HG03521 (cell line): ENCODE measurements around the gene IFNA21.
"Not testable (repeated sequence)": the region's sequence is repeated elsewhere in the genome, so short reads cannot be mapped to it uniquely, and the experiment has no call there.

ENCODE experiments used
- ATAC-seq: cut with Tn5 transposase; IDR thresholded peaks from one replicate; pipeline ENCODE4 v1.9.1; 2021; ENCODE audit warnings: mild to moderate bottlenecking, moderate library complexity; ENCODE audit not compliant: unreplicated experiment

Gene IFNA21

DNA sequence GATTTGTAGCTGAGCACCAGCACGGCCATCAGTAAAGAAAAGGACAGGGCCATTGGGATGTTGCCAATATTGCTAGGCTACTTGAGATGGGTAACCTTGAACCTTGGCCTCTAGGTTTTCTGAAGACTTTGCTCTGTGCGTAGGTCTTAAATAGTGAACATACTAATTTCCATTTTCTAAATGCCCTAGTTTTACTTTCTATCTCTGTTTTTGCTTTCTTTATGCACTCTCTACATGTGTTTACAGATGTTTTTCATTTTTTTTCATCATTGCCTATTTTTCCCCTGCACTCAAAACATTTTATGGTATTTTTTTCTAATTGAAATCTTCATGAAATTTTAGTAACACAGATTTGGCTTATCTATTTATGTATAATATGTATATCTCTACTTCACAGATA, at the start of gene IFNA21:
IFNA21 (minus strand) TSS at position 101 of the 400 bp plus-strand sequence; CDS start at position 53, 48 bp downstream.
- not testable (repeated sequence) for ATAC-seq

DNA sequence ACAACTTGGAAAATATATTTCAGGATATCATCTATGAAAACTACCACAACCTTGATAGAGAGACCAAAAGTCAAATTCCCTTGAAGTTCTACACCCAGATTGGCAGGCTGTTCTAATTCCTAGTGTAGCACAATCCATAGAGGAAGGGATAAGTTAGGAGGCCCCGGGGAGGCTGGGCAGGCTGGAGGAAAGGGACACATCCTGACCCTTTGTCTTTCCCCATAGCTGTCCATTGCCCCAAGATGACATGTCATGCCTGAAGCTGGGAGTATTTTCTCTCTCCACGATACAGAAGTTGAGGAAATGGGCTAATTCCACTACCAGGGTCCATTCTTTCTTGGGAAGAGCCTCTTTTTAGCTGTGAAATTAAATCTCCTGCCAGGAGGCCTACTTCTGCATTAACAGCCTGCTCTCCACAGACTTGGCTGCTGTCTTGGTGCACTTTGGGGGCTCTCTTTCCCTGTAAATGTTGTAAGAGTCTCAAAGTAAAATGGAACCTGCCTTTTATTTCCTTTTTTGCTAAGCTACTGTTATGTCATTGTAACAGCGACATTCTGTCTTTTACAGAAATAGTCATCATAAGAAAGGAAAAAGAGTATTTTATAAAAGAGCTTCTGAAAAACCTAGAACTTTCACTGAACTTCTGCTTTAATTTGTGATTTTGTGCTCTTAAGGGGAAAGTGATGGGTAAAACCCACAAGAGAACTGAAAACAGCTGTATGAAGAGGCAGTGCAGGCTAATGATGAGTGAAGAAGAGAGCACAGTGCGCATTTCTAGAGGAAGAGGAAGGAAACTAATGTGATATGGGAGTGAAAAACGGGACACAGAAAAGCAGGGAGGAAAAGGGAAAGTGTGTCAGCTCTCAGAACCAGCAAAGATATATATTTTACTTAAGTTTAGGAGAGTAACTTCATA, 47.2 kb upstream of the IFNA21 start:
- peak; percentile 55 for ATAC-seq

DNA sequence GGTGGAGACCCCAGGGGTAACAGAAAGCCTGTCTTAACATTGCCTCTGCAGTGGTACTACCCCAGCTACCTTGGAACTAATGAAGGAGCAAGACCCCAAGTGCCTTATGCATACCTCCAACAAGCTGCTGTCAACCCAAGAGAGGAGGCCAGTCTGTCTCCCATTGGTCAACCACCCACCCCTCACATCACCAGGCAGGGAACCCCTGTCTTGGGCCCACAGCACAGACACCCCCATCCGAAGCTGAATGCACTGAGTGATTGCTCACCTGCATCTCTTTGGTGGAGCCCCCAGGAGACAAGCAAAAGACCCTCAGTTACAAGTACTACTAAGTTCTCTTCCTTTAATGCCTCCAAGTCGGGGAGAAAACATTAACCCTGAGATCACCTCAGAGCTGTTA, 45.7 kb upstream of the IFNA21 start:
- not testable (repeated sequence) for ATAC-seq

DNA sequence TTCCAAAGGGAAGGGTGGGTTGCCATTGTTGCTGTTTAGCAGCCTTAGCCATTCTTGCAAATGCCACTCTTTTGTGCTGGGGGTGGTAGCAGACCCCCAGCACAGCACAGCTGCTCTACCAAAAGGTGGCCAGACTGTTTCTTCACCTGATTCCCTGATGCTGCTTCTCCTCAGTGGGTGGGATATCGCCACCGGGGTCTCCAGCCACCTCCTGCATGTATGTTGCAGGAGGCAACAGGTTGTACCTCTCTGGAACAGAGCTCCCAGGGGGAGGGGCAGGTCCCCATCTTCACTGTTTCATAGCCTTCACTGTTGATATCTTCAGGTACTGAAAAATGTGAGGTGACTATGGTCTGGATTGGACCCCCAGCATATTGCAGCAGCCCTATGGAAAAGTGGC, 44.3 kb upstream of the IFNA21 start:
- ATAC-seq = not testable (repeated sequence)

DNA sequence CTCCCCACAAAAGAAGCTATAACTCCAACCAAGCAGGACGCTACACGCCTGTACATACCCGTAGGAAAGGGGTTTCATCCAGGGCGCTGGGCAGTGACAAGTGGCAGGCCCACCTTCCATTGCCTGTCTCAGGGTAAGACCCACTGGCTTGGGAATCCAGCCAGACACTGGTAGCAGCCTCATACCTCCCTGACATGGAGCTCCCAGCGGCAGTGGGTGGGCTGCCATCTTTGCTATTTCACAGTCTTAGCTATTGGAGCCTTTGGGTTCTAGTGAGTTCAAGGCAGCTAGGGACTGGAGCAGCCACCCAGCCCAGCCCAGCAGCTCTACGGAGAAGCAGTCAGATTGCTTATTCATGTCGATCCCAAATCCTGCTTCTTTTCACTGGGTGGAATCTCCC, 43.9 kb upstream of the IFNA21 start:
- ATAC-seq = no peak

DNA sequence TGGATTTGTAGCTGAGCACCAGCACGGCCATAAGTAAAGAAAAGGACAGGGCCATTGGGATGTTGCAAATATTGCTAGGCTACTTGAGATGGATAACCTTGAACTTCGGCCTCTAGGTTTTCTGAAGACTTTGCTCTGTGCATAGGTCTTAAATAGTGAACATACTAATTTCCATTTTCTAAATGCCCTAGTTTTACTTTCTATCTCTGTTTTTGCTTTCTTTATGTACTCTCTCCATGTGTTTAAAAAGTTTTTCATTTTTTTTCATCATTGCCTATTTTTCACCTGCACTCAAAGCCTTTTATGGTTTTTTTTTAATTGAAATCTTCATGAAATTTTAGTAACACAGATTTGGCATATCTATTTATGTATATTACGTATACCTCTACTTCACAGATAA, 40.6 kb upstream of the IFNA21 start, which contains the start of gene IFNA10:
IFNA10 (minus strand) TSS at position 101 of the 400 bp plus-strand sequence; CDS start at position 55, 46 bp downstream.
- not testable (repeated sequence) for ATAC-seq

DNA sequence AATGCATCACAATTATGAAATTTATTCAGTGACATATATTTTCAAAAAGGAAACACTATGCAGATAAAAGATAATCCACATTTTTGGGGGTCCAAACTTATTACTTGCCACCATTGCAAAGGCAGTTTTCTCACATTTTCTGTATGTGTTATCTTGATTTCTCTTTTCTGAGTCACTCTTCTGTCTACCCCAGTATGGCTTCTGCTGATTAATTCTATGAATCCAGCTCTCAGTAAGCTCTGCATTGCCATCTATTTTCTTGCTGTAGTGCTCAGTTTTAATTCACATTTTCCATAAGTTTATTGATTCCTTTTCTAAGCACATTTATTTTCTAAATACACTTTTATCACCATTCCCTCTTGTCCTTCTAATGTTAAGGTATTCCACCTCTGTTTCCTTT, 38.7 kb upstream of the IFNA21 start:
- ATAC-seq = no peak

DNA sequence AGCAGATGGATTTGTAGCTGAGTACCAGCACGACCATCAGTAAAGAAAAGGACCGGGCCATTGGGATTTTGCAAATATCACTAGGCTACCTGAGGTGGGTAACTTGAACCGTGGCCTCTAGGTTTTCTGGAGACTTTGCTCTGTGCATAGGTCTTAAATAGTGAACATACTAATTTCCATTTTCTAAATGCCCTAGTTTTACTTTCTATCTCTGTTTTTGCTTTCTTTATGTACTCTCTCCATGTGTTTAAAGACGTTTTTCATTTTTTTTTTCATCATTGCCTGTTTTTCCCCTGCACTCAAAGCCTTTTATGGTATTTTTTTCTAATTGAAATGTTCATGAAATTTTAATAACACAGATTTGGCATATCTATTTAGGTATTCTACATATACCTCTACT, 35.6 kb upstream of the IFNA21 start, which contains the start of gene IFNA7:
IFNA7 (minus strand) TSS at position 101 of the 400 bp plus-strand sequence; CDS start at position 61, 40 bp downstream.
- ATAC-seq = not testable (repeated sequence)

DNA sequence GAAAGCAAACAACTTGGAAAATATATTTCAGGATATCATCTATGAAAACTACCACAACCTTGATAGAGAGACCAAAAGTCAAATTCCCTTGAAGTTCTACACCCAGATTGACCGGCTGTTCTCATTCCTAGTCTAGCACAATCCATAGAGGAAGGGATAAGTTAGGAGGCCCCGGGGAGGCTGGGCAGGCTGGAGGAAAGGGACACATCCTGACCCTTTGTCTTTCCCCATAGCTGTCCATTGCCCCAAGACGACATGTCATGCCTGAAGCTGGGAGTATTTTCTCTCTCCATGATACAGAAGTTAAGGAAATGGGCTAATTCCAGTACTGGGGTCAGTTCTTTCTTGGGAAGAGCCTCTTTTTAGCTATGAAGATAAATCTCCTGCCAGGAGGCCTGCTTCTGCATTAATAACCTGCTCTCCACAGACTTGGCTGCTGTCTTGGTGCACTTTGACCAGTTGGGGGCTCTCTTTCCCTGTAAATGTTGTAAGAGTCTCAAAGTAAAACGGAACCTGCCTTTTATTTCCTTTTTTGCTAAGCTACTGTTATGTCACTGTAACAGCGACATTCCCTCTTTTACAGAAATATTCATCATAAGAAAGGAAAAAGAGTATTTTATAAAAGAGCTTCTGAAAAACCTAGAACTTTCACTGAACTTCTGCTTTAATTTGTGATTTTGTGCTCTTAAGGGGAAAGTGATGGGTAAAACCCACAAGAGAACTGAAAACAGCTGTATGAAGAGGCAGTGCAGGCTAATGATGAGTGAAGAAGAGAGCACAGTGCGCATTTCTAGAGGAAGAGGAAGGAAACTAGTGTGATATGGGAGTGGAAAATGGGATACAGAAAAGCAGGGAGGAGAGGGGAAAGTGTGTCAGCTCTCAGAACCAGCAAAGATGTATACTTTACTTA, 28.7 kb upstream of the IFNA21 start:
- ATAC-seq = peak; percentile 92

DNA sequence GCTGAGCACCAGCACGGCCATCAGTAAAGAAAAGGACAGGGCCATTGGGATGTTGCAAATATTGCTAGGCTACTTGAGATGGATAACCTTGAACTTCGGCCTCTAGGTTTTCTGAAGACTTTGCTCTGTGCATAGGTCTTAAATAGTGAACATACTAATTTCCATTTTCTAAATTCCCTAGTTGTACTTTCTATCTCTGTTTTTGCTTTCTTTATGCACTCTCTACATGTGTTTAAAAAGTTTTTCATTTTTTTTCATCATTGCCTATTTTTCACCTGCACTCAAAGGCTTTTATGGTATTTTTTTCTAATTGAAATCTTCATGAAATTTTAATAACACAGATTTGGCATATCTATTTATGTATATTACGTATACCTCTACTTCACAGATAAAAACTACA, 21.0 kb upstream of the IFNA21 start, which contains the start of gene IFNA4:
IFNA4 (minus strand) TSS at position 101 of the 400 bp plus-strand sequence; CDS start at position 45, 56 bp downstream.
- not testable (repeated sequence) for ATAC-seq

DNA sequence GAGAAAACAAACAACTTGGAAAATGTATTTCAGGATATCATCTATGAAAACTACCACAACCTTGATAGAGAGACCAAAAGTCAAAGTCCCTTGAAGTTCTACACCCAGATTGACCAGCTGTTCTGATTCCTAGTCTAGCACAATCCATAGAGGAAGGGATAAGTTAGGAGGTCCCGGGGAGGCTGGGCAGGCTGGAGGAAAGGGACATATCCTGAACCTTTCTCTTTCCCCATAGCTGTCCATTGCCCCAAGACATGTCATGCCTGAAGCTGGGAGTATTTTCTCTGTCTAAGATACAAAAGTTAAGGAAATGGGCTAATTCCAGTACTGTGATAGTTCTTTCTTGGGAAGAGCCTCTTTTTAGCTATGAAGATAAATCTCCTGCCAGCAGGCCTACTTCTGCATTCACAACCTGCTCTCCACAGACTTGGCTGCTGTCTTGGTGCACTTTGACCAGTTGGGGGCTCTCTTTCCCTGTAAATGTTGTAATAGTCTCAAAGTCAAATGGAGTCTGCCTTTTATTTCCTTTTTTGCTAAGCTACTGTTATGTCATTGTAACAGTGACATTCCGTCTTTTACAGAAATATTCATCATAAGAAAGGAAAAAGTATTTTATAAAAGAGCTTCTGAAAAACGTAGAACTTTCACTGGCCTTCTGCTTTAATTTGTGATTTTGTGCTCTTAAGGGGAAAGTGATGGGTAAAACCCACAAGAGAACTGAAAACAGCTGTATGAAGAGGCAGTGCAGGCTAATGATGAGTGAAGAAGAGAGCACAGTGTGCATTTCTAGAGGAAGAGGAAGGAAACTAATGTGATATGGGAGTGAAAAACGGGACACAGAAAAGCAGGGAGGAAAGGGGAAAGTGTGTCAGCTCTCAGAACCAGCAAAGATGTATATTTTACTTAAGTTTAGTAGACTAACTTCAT, 16.6 kb upstream of the IFNA21 start:
- peak; percentile 80 for ATAC-seq

DNA sequence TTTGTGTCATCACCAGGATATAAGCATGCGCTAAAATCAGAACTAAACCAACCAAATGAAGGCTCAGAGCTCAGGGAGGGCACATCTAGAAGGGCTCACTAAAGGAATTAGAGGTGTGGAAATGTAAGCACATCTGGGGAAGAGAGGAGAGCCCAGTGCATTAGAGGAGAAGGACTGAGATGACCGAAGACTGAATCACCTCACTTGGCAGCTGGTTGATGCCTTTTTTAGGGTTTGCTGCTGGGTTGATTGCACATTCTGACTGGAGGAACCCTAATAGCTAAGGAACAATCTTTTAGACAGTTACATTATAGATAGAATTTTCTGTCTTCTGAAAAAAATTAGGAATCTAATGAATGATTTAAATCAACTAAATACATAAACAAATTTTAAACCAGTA, 8.2 kb upstream of the IFNA21 start:
- ATAC-seq = no peak

DNA sequence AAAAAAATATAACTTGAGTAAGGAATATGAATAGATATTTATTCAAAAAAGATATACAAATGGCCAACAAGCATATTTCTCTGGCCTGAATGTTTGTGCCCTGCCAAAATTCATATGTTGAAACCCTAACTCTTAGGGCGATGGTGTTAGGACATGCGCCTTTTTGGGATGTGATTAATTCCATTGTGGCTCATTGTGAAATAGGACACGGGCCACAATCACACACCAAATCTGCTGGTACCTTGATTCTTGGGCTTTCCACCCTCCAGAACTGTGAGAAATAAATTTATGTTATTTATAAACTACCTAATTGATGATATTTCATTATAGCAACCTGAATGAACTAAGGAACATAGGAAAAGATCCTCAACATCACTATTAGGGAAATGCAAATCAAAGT, 5.7 kb upstream of the IFNA21 start:
- no peak for ATAC-seq

DNA sequence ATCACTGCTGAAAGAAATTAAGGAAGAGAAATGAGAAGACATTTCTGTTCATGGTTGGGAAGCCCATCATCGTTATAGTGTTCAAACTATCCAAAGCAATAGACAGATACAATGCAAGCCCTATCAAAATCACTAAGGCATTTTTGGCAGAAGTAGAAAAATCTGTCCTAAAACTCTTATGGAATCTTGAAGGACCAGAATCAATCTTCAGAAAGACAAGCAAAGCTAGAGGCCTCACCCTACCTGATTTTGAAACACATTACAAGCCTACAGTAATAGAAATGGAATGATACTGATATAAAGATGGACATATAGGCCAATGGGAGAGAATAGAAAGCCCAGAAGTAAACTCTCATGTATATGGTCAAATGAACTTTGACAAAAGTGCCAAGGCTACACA, 4.9 kb upstream of the IFNA21 start:
- no peak for ATAC-seq

DNA sequence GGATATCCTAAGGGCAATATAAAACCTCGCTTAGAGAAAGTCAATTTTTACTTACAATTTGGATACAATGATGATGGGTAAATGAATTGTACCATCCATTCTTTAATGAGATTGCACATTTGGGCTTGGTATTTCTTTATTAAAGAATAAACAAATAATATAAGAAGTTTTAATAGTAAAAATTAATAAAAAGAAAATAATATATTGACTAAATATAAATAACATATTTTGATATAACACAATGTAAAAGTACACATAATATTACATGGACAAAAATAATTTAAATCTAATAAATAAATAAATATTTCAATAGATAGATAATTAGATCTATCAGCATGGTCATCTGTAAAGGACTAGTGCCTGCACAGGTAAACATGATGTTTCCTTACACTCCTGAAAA, 944 bp downstream of the IFNA21 start:
- ATAC-seq = no peak

DNA sequence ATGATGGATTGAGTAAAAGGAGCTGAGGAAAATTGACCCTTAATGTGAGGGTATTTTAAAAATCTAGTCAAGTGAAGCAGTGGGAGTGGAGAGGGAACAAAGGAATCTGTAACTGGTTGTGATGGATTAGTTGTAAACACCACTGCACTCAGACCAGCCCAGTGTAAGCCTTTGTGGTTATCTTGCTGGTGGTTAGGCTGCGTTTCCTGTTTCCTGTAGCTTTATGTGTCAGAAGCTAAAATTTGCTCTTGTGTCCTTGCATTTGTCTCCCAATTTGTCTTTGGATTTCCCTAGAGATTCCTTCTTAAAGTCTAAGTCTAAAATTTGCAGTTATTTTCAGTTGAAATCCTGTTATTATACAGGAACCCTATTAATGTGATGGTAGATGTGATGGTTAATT, 6.3 kb downstream of the IFNA21 start:
- ATAC-seq = peak; percentile 85

DNA sequence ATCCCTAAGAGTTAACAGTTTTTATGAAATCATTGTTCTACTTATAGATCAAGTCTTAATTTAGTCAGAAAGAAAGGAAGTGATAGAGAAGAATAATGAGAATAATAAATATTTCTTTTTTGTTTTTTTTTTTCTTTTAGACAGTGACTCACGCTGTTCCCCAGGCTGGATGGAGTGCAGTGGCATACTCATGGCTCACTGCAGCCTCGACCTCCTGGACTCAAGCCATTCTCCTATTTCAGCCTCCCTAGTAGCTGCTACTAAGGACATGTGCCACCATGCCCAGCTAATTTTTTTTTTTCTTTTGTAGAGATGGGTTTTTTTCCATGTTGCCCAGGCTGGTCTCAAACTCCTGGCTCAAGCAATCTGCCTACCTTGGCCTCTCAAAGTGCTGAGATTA, 11.0 kb downstream of the IFNA21 start:
- no peak for ATAC-seq

DNA sequence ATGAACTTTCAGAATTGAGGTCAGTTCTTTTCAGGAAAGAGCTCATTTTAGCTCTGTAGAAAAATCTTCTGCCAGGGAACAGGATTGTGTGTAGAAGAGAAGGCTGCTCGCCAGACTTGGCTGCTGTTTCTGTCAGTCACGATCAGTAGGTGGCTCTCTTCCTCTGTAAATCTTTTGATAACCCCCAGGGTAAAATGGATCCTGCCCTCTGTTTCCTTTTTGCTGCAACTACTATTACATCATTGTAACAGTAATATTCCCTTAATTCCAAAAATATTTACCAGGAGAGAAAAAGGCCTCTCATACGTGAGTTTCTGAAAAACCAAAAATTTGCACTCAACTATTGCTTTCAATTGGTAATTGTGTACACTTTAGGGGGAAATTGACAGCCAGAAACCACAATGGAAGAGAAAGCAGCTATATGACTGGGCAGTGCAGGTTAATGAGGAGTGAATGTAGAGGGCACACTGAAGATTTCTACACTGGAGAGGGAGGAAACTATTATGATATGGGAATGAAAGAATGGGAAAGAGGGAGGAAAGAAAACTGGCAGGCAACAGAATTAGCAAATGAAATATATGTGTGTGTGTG, 12.3 kb downstream of the IFNA21 start:
- peak; percentile 74 for ATAC-seq

DNA sequence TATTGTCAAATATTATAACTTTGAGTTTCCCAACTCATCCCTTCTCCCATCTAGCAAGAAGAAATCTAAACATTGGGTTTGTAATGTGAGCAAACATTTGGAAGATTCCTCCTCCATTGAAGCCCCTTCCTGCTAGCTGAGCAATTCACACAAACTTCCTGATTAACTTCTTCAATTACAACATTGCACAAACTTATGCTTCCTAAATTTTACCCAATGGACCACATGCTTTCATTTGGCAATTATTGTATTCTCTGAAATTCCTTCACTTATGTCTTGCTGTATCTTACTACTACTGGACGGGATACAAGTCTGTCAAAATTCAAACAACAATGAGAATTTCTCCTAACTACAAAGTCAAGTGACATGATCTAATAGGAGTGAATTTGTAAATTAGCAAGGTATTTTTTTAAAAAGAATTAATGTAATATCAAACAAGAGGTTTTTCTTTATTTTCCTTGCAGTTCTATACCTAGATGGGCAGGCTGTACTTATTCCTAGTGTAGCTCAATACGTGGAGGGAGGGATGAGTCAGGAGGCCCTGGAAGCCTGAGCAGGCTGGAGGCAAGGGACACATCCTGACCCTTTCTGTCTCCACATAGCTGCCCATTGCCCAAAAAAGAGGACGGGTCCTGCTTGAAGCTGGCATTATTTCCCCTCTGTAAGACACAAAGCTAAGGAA, 13.0 kb downstream of the IFNA21 start:
- ATAC-seq = peak; percentile 31
